PC-9 (cell line): Measurements from ENCODE around the gene PTPN2. TPM values are rescaled to one million over a fixed set of nuclear protein-coding genes. Genes with fewer than 3 reads are reported as not detected.
"Not testable (repeated sequence)": the region's sequence is repeated elsewhere in the genome, so short reads cannot be mapped to it uniquely, and the experiment has no call there.

ENCODE experiments used
- BruUV-seq: library from RNA; stranded (reverse); fragments of 400-500 nt; replicated peaks from 2 replicates; lab custom pipeline; 2021; lab: Mats Ljungman, UMichigan
- CTCF ChIA-PET: fragments of 300-600 bp; sonication (Branson Sonifier 250); formaldehyde crosslinking; loops from one replicate; lab custom pipeline; 2022; ENCODE audit warnings: antibody characterized with exemption; lab: Charles Lee
- POLR2A ChIA-PET: fragments of 300-600 bp; sonication (Branson Sonifier 250); formaldehyde crosslinking; loops from one replicate; lab custom pipeline; 2022; ENCODE audit warnings: antibody characterized with exemption; ENCODE audit not compliant: unreplicated experiment; lab: Charles Lee
- DNase-seq, 2 experiments: peaks; one replicate each; pipeline versions ENCODE4 v3.0.0 to v3.0.0-alpha.2; 2015 to 2022; ENCODE audit warnings: mixed read lengths in 1 of 2
- H2AFZ ChIP-seq: fragments of 200-600 bp; sonication (generic); 2 replicates; pipeline ENCODE4 v1.8.1; 2017; ENCODE audit warnings: antibody characterized with exemption
- H3F3A ChIP-seq: fragments of 200-600 bp; sonication (generic); 2 replicates; pipeline ENCODE4 v1.8.1; 2017; ENCODE audit warnings: antibody characterized with exemption, mild to moderate bottlenecking, low read depth; ENCODE audit not compliant: insufficient read depth
- H3K27ac ChIP-seq: fragments of 200-600 bp; sonication (generic); 2 replicates; pipeline ENCODE4 v1.6.1; 2016; ENCODE audit warnings: mixed run types
- H3K27me3 ChIP-seq: fragments of 200-600 bp; sonication (generic); 2 replicates; pipeline ENCODE4 v1.6.1; 2016; ENCODE audit warnings: low read depth, mixed run types; ENCODE audit not compliant: insufficient read depth
- H3K36me3 ChIP-seq: fragments of 200-600 bp; sonication (generic); 2 replicates; pipeline ENCODE4 v1.6.1; 2016; ENCODE audit warnings: low read depth, mixed run types
- H3K4me1 ChIP-seq: fragments of 200-600 bp; sonication (generic); replicated peaks from 2 replicates; pipeline ENCODE4 v1.6.1; 2016; ENCODE audit warnings: mixed run types; ENCODE audit not compliant: insufficient read depth
- H3K4me2 ChIP-seq: fragments of 200-600 bp; sonication (generic); 2 replicates; pipeline ENCODE4 v1.6.1; 2017; ENCODE audit warnings: mixed run types
- H3K4me3 ChIP-seq: fragments of 200-600 bp; sonication (generic); 2 replicates; pipeline ENCODE4 v1.6.1; 2016; ENCODE audit warnings: mixed run types
- H3K79me2 ChIP-seq: fragments of 200-600 bp; sonication (generic); 2 replicates; pipeline ENCODE4 v1.6.1; 2017; ENCODE audit warnings: low read depth, mixed run types
- H3K9me2 ChIP-seq: fragments of 200-600 bp; sonication (generic); 2 replicates; pipeline ENCODE4 v1.8.1; 2017; ENCODE audit warnings: mild to moderate bottlenecking; ENCODE audit not compliant: insufficient read depth
- H3K9me3 ChIP-seq: fragments of 200-600 bp; sonication (generic); 2 replicates; pipeline ENCODE4 v1.8.1; 2016; ENCODE audit warnings: low read depth; ENCODE audit not compliant: insufficient read depth
- H4K20me1 ChIP-seq: fragments of 200-600 bp; sonication (generic); 2 replicates; pipeline ENCODE4 v1.8.1; 2017; ENCODE audit not compliant: insufficient read depth
- EZH2 ChIP-seq: fragments of 200-600 bp; sonication (generic); IDR thresholded peaks from 2 replicates; pipeline ENCODE4 v1.8.0; 2017; ENCODE audit warnings: antibody characterized with exemption, low read depth
- intact Hi-C: fragments of 100-400 bp; cut with micrococcal nuclease; formaldehyde crosslinking; loops from one replicate; pipeline ENCODE4 v1.10.0; 2022; ENCODE audit not compliant: unreplicated experiment
- total RNA-seq: library from RNA; stranded (reverse); gene quantifications from 2 replicates; pipeline ENCODE4 v1.2.3, GENCODE V29; 2021
- TF ChIP-seq, protein P1 (sequence below): fragments of 200-600 bp; sonication (generic); conservative IDR thresholded peaks from 2 replicates; pipeline ENCODE4 v1.6.1; 2017; ENCODE audit warnings: mixed run types, antibody characterized with exemption, mild to moderate bottlenecking, moderate library complexity

Gene PTPN2
- total RNA-seq, 1 experiment from 2014 or later = 78.1 TPM

DNA sequence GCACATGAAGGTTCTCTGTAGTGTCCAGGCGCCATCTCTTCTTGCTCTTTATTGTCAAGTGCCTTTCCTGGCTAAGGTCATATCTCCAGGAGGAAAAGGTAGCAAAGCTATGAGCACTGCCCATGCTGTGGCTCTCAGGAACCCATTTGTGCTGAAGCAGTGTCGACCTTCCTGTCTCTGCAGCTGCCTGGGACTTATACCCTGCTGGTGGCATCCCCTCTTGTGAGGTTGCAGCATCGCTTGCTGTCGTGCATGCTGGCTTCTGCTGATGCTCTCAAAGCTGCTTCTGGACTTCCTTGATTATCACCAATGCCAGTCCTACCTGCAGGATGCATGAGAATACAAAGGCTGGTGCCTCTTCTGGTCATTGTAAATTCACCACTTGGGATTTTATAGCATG lies 22.1 kb upstream of the PTPN2 start:
- no peaks in the 10 kb centered on the region for H3K9me3 ChIP-seq
- intact Hi-C loops = no loop called here
- BruUV-seq = no TSS peak
- H3K4me1 ChIP-seq = no peaks in the 10 kb centered on the region
- H4K20me1 ChIP-seq = no peaks in the 10 kb centered on the region
- H3K27me3 ChIP-seq = no peaks in the 10 kb centered on the region; the same call in 1 of the 2 replicates
- H3K79me2 ChIP-seq = no peaks in the 10 kb centered on the region
- no peak overlapping the region for H3K27ac ChIP-seq
- TF ChIP-seq, protein P1, sequence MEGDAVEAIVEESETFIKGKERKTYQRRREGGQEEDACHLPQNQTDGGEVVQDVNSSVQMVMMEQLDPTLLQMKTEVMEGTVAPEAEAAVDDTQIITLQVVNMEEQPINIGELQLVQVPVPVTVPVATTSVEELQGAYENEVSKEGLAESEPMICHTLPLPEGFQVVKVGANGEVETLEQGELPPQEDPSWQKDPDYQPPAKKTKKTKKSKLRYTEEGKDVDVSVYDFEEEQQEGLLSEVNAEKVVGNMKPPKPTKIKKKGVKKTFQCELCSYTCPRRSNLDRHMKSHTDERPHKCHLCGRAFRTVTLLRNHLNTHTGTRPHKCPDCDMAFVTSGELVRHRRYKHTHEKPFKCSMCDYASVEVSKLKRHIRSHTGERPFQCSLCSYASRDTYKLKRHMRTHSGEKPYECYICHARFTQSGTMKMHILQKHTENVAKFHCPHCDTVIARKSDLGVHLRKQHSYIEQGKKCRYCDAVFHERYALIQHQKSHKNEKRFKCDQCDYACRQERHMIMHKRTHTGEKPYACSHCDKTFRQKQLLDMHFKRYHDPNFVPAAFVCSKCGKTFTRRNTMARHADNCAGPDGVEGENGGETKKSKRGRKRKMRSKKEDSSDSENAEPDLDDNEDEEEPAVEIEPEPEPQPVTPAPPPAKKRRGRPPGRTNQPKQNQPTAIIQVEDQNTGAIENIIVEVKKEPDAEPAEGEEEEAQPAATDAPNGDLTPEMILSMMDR = no peak
- no peak for TF ChIP-seq EZH2
- H3K9me2 ChIP-seq = no peaks in the 10 kb centered on the region
- H3K36me3 ChIP-seq = no peaks in the 10 kb centered on the region
- ChIA-PET CTCF (no interaction called here), POLR2A (no interaction called here)
- H2AFZ ChIP-seq = no peak overlapping the region
- H3F3A ChIP-seq = no peaks in the 10 kb centered on the region
- DNase-seq = no peak
- H3K4me3 ChIP-seq = no peak overlapping the region
- no peak overlapping the region for H3K4me2 ChIP-seq

DNA sequence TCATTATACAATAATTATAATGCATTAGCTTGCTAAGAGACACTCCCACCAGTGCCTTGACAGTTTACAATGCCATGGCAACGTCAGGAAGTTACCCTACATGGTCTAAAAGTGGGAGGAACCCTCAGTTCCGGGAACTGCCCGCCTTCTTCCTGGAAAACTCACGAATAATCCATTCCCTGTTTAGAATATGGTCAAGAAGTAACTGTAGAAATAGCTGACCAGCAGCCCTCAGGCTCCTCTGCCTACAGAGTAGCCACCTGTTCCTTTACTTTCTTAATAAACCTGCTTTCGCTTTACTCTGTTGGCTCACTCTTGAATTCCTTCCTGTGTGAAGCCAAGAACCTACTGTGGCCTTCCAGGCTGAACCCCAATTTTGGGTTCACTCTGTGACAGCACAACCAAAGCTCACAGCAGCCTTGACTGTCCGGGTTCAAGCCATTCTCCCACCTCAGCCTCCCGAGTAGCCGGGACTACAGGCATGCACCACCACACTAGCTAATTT lies 20.0 kb upstream of the PTPN2 start:
- Histone ChIP-seq H4K20me1 (no peaks in the 10 kb centered on the region), H3K9me2 (no peaks in the 10 kb centered on the region), H3F3A (no peaks in the 10 kb centered on the region), H3K79me2 (no peaks in the 10 kb centered on the region), H3K4me3 (no peak overlapping the region), H3K4me1 (no peaks in the 10 kb centered on the region), H3K4me2 (no peak overlapping the region), H3K36me3 (no peaks in the 10 kb centered on the region), H3K27ac (no peak overlapping the region), H3K27me3 (no peaks in the 10 kb centered on the region; the same call in 1 of the 2 replicates), H3K9me3 (no peaks in the 10 kb centered on the region), H2AFZ (no peak overlapping the region)
- ChIA-PET CTCF (interaction anchor here (0.6 kb wide), 1 partner anchor 126 kb away, joined by 4 read pairs; no protein-coding TSS in a partner anchor), POLR2A (interaction anchor here (0.5 kb wide), 2 partner anchors 64 to 164 kb away, joined by 5 read pairs; no protein-coding TSS in a partner anchor)
- no peak for DNase-seq
- TF ChIP-seq EZH2 = no peak
- TF ChIP-seq, protein P1 = no peak
- no TSS peak for BruUV-seq
- intact Hi-C loops = no loop called here

DNA sequence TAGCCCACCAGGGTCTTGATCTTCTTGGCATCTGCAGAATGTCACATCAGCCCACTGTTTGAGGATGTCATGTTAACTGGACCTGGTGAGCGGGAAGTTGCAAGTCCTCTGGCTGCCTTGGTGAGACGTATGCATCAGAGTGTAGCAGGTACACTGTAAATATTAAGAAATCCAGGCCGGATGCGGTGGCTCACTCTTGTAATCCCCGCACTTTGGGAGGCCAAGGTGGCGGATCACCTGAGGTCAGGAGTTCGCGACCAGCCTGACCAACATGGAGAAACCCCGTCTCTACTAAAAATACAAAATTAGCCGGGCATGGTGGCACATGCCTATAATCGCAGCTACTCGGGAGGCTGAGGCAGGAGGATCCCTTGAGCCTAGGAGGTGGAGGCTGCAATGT lies 17.2 kb upstream of the PTPN2 start:
- H3K27ac ChIP-seq, POLR2A ChIA-PET, H3K4me2 ChIP-seq, H4K20me1 ChIP-seq, H3K36me3 ChIP-seq, H3K9me3 ChIP-seq, intact Hi-C loops, H3K79me2 ChIP-seq, H2AFZ ChIP-seq, BruUV-seq, H3K27me3 ChIP-seq, DNase-seq, H3K9me2 ChIP-seq, CTCF ChIA-PET, H3F3A ChIP-seq, H3K4me1 ChIP-seq, H3K4me3 ChIP-seq: not testable (repeated sequence)

DNA sequence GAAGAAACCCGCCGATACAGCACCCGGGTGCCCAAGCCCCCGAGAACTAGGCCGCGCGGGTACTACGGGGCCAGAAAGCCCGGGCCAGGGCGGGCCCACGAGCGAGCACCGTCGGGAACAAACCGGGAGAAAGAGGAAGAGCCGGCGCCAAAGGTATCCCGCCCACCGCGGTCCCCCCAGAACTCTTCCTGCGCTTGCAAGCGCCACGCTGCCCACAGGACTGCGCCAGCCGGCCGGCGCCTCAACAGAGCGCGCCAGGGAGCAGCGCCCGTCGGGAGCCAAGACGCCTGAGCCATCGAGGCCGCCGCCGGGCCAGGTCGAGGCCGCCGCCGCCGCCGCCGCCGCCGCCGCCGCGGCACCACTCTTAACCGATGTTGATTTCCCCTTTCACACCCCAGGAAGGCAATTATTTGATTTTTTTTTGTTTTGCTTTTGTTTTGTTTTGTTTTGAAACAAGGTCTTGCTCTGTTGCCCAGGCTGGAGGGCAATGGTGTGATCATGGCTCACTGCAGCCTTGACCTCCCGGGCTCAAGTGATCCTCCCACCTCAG lies 12.8 kb upstream of the PTPN2 start:
- H2AFZ ChIP-seq, H3K4me3 ChIP-seq, H4K20me1 ChIP-seq, H3K27me3 ChIP-seq, H3K36me3 ChIP-seq, H3K9me3 ChIP-seq, DNase-seq, H3F3A ChIP-seq, POLR2A ChIA-PET, intact Hi-C loops, H3K79me2 ChIP-seq, H3K27ac ChIP-seq, H3K4me2 ChIP-seq, BruUV-seq, H3K9me2 ChIP-seq: not testable (repeated sequence)
- peaks cover 12% of the 10 kb centered on the region for H3K4me1 ChIP-seq
- CTCF ChIA-PET = interaction anchor here (0.6 kb wide), 1 partner anchor 40 kb away, joined by 3 read pairs; no protein-coding TSS in a partner anchor
